C1 segment of cervical spinal cord (tissue), 14 donors: ENCODE measurements around the gene POM121C.
A peak's percentile ranks its signal among the peaks of the same experiment; 100 is the strongest.
"Not testable (repeated sequence)": the region's sequence is repeated elsewhere in the genome, so short reads cannot be mapped to it uniquely, and the experiment has no call there.

Source experiments
- DNase-seq, 14 donors: peaks; one replicate each; lab custom pipeline; 2025; lab: John Stamatoyannopoulos, UW

Gene POM121C

GRCh38 chr7:75423481-75423880 is 62.6 kb downstream of the POM121C start:
- DNase-seq, result not testable (repeated sequence)

DNA sequence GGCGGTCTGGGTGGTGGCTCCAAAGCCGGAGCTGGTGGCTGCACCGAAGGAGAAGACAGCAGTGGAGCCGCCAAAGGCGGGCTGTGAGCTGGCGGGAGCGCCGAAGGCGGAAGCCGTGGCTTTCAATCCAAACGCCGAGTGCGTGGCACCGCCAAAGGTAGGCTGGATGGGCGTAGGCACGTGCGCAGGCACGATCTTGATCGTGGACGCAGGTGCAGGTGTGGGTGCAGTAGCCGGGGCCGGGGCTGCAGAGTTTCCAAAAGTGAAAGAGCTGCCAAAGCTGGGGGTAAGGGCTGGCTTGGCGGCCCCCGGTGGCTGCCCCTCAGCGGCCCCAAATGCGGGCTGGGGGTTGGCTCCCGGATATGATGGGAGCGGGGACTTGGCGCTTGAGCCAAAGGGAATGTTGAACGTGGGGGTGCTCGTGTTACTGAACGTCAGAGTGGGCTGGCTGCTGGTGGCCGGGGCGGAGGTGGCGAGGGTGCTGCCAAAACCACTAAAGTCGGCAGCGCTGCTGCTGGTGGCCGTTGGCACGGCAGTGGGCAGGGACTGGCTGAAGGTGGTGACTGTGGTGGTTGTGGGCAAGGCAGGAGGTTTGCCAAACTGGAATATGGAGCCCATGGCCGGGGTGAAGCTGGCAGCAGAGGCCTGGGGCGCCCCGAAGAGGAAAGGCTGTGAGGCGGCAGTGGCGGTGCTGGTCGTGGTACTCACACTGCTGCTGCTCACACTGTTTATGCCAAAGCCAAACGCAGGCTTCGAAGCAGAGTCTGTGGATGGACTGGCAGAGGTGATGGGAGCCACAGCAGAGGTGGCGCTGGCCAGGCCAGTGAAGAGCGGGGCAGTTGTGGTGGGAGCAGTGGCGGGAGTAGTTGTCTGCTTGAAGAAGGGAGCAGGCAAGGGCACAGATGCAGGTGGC is 64.0 kb downstream of the POM121C start:
- not testable (repeated sequence) for DNase-seq

DNA sequence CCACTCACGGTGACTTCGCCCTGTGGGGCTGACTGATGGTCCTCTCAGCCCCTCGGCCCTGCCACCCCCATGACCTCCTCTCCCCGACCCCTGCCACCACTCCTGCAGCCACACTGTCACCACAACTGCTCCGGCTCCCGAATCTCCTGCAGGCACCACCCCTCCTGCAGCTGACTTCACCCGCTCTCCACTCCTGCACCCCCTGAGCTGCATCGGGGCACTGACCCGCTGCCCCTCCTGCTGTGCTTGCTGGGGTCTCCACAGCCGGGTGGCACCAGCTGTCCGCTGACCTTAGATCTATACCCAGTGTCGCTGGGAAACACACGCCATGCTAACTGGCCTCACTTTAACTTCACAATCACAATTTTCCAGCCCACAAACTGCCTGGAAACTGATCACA is 65.9 kb downstream of the POM121C start:
- DNase-seq, result not testable (repeated sequence)

- DNase-seq, result peak in 5 of 14 donors; percentile 4 to 46 (median 9)
Measured at GRCh38 chr7:75419693-75420092, 66.4 kb downstream of the POM121C start.

DNA sequence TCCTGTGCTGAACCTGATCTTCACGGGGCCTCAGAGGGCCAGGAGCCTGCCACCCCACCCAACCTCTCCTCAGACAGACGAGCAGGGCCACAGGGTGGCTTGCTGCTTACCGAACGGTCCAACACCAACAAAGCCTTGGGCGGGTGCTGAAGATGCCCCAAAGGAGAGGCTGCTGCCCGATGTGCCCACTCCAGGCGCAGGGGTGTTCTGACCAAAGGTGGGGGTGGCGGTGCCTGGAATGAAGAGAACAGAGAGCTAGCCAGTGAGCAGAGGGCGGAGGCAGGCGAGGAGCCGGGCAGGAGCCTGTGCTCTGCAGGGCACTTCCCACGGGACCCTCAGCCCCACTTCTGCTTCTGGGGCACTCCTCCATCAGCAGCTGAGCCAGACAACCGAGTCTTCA is 66.9 kb downstream of the POM121C start:
- not testable (repeated sequence) for DNase-seq

- not testable (repeated sequence) for DNase-seq
Measured at GRCh38 chr7:75418292-75418858, 67.7 kb downstream of the POM121C start.

GRCh38 chr7:75416787-75417186 is 69.3 kb downstream of the POM121C start:
- DNase-seq, result not testable (repeated sequence)

GRCh38 chr7:75415829-75416373 is 70.2 kb downstream of the POM121C start:
- DNase-seq, result not testable (repeated sequence)

- not testable (repeated sequence) for DNase-seq
Measured at GRCh38 chr7:75415428-75415817, 70.7 kb downstream of the POM121C start.

GRCh38 chr7:75414708-75415427 is 71.2 kb downstream of the POM121C start:
- DNase-seq, result not testable (repeated sequence)

GRCh38 chr7:75414204-75414603 is 71.9 kb downstream of the POM121C start:
- DNase-seq, result not testable (repeated sequence)

DNA sequence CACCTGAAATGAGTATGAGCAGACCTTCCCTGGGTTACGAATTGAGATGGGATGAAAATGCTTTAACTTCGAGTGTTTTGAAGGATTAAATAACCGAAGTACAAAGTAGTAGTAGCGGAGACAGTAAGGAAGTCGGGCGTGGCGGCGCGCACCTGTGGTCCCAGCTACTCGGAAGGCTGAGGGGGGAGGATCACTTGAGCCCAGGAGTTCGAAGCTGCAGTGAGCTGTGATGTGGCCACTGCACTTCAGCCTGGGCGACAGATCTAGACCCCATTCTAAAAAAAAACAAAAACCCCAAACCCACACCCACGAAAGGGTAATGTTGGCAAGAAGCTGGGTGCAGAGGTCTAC is 75.3 kb downstream of the POM121C start:
- not testable (repeated sequence) for DNase-seq

- DNase-seq, result not testable (repeated sequence)
Measured at GRCh38 chr7:75409880-75410822, 75.9 kb downstream of the POM121C start.

DNA sequence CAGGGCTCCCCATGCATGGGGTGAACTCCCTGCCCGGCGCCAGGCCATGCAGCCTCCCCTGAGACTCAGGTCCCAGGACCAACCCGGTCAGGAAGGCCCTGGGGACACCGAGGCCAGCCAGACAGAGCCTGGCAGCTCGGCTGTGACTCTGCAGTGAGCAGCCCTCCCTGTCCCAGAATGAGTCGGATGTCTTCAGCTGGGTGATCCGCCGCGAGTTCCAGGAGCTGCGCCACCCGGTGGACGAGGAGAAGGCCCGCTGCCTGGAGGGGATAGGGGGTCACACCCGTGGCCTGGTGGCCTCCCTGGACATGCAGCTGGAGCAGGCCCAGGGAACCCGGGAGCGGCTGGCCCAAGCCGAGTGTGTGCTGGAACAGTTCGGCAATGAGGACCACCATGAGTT is 81.4 kb downstream of the POM121C start:
- not testable (repeated sequence) for DNase-seq

GRCh38 chr7:75403455-75404443 is 82.3 kb downstream of the POM121C start:
- not testable (repeated sequence) for DNase-seq

DNA sequence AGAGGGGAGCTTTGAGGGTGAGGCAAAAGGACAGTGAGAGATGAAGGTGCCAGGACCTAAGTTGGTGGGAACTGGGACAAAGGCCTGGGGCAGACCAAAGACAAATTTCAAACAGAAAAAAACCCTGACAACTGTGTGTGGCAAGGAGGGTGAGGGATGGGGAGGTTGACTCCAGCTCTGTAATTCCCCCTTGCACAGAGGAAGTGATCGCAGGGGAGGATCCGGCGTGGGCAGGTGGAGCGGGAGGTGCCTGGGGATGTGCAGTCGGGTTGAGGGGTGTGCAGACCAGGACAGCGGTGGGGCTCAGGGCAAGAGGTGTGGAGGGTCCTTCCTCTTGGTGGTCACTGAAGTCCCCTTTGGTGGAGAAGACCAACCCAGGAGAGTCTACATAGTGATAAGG is 85.5 kb downstream of the POM121C start:
- not testable (repeated sequence) for DNase-seq

GRCh38 chr7:75398771-75399700 is 87.1 kb downstream of the POM121C start:
- not testable (repeated sequence) for DNase-seq

- not testable (repeated sequence) for DNase-seq
Measured at GRCh38 chr7:75397865-75398264, 88.2 kb downstream of the POM121C start.
